ENCODE measurements around the gene USPL1.
A peak's percentile ranks its signal among the peaks of the same experiment; 100 is the strongest.

The USPL1 gene

GRCh38 chr13:30618186-30618929 is 638 bp downstream of the USPL1 start:
- Histone ChIP-seq H3K9ac (ENCODE audit: low read length) (peak overlapping the region; percentile 91), H3K9me3 (ENCODE audit: low read length) (no peaks in the 10 kb centered on the region), H3K27ac (ENCODE audit: low read depth, low read length) (peak overlapping the region; percentile 87), H3K4me1 (ENCODE audit: insufficient read depth, low read length) (peaks cover 25% of the 10 kb centered on the region), H3K4me3 (ENCODE audit: low read depth in 1 of 2, low read length in 2 of 2) (peak overlapping the region; percentile 93 to 96), H3K36me3 (ENCODE audit: insufficient read depth, low read length) (peaks cover 8% of the 10 kb centered on the region), H3K27me3 (ENCODE audit: control insufficient read depth in 1 of 2, insufficient read depth in 2 of 2, low read length in 2 of 2) (no peaks in the 10 kb centered on the region)

DNA sequence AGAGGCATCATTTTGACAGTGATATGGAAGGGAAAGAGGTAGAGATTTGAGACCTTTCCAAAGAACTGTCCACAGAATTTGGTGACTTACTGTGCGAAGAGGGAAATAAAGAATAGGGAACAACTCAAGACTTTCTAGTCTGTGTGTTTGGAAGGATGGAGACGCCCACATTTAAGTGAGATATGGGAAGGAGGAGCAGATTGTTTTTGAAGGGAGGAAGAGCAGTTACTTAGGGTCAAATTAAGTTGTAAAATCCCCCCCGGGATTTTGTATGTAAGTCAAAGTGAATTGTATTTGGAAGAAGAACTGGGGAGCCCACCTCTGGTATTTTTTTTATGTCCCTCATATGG is 1.2 kb downstream of the USPL1 start:
- peak overlapping the region; percentile 91 for H3K9ac ChIP-seq (ENCODE audit: low read length)
- H3K4me1 ChIP-seq (ENCODE audit: insufficient read depth, low read length), result peaks cover 25% of the 10 kb centered on the region
- H3K27ac ChIP-seq (ENCODE audit: low read depth, low read length), result peak overlapping the region; percentile 87
- no peaks in the 10 kb centered on the region for H3K27me3 ChIP-seq (ENCODE audit: control insufficient read depth in 1 of 2, insufficient read depth in 2 of 2, low read length in 2 of 2)
- H3K36me3 ChIP-seq (ENCODE audit: insufficient read depth, low read length), result peaks cover 13% of the 10 kb centered on the region
- H3K9me3 ChIP-seq (ENCODE audit: low read length), result no peaks in the 10 kb centered on the region
- H3K4me3 ChIP-seq (ENCODE audit: low read depth in 1 of 2, low read length in 2 of 2), result peak overlapping the region; percentile 93 to 96

DNA sequence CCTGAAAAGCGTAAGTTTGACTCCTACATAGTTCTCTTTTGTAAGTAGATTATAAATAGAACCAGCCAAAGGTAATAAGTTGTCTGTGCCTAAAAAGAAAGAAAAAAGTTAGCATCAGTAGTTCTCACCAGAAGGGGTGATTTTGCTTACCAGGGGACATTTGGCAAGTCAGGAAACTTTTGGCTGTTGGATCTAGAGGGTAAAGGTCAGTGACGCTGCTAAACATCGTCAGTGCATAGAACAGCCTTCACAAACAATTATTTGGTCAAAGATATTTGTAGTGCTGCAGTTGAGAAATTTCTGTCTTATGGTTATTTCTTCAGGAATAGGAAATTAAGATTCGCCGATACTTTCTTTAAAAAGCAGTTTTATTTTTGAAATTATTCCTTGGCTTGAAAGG is 2.0 kb downstream of the USPL1 start:
- no peak overlapping the region for H3K9ac ChIP-seq (ENCODE audit: low read length)
- peak overlapping the region in 1 of 2 donors; percentile 93 for H3K4me3 ChIP-seq (ENCODE audit: low read depth in 1 of 2, low read length in 2 of 2)
- peaks cover 22% of the 10 kb centered on the region for H3K36me3 ChIP-seq (ENCODE audit: insufficient read depth, low read length)
- H3K4me1 ChIP-seq (ENCODE audit: insufficient read depth, low read length), result peaks cover 25% of the 10 kb centered on the region
- H3K9me3 ChIP-seq (ENCODE audit: low read length), result no peaks in the 10 kb centered on the region
- H3K27ac ChIP-seq (ENCODE audit: low read depth, low read length), result no peak overlapping the region
- H3K27me3 ChIP-seq (ENCODE audit: control insufficient read depth in 1 of 2, insufficient read depth in 2 of 2, low read length in 2 of 2), result no peaks in the 10 kb centered on the region

GRCh38 chr13:30620941-30621340 is 3.2 kb downstream of the USPL1 start:
- Histone ChIP-seq H3K27ac (ENCODE audit: low read depth, low read length) (no peak overlapping the region), H3K9me3 (ENCODE audit: low read length) (no peaks in the 10 kb centered on the region), H3K27me3 (ENCODE audit: control insufficient read depth in 1 of 2, insufficient read depth in 2 of 2, low read length in 2 of 2) (no peaks in the 10 kb centered on the region), H3K4me1 (ENCODE audit: insufficient read depth, low read length) (peaks cover 18% of the 10 kb centered on the region), H3K36me3 (ENCODE audit: insufficient read depth, low read length) (peaks cover 25% of the 10 kb centered on the region), H3K9ac (ENCODE audit: low read length) (no peak overlapping the region), H3K4me3 (ENCODE audit: low read depth in 1 of 2, low read length in 2 of 2) (no peak overlapping the region)

GRCh38 chr13:30622551-30622950 is 4.8 kb downstream of the USPL1 start:
- Histone ChIP-seq H3K27me3 (ENCODE audit: control insufficient read depth in 1 of 2, insufficient read depth in 2 of 2, low read length in 2 of 2) (no peaks in the 10 kb centered on the region), H3K4me1 (ENCODE audit: insufficient read depth, low read length) (peaks cover 18% of the 10 kb centered on the region), H3K36me3 (ENCODE audit: insufficient read depth, low read length) (peaks cover 25% of the 10 kb centered on the region), H3K9ac (ENCODE audit: low read length) (no peak overlapping the region), H3K9me3 (ENCODE audit: low read length) (no peaks in the 10 kb centered on the region), H3K4me3 (ENCODE audit: low read depth in 1 of 2, low read length in 2 of 2) (no peak overlapping the region), H3K27ac (ENCODE audit: low read depth, low read length) (no peak overlapping the region)

- peaks cover 18% of the 10 kb centered on the region for H3K4me1 ChIP-seq (ENCODE audit: insufficient read depth, low read length)
- H3K27ac ChIP-seq (ENCODE audit: low read depth, low read length), result no peak overlapping the region
- H3K27me3 ChIP-seq (ENCODE audit: control insufficient read depth in 1 of 2, insufficient read depth in 2 of 2, low read length in 2 of 2), result no peaks in the 10 kb centered on the region
- no peak overlapping the region for H3K4me3 ChIP-seq (ENCODE audit: low read depth in 1 of 2, low read length in 2 of 2)
- H3K9ac ChIP-seq (ENCODE audit: low read length), result no peak overlapping the region
- no peaks in the 10 kb centered on the region for H3K9me3 ChIP-seq (ENCODE audit: low read length)
- H3K36me3 ChIP-seq (ENCODE audit: insufficient read depth, low read length), result peaks cover 25% of the 10 kb centered on the region
These were observed 5.7 kb downstream of the USPL1 start for GRCh38 chr13:30623392-30623791.

GRCh38 chr13:30624630-30625029 is 6.9 kb downstream of the USPL1 start:
- Histone ChIP-seq H3K27me3 (ENCODE audit: control insufficient read depth in 1 of 2, insufficient read depth in 2 of 2, low read length in 2 of 2) (no peaks in the 10 kb centered on the region), H3K9me3 (ENCODE audit: low read length) (no peaks in the 10 kb centered on the region), H3K27ac (ENCODE audit: low read depth, low read length) (no peak overlapping the region), H3K36me3 (ENCODE audit: insufficient read depth, low read length) (peaks cover 25% of the 10 kb centered on the region), H3K4me3 (ENCODE audit: low read depth in 1 of 2, low read length in 2 of 2) (no peak overlapping the region), H3K9ac (ENCODE audit: low read length) (no peak overlapping the region), H3K4me1 (ENCODE audit: insufficient read depth, low read length) (peaks cover 9% of the 10 kb centered on the region)

- peaks cover 13% of the 10 kb centered on the region for H3K36me3 ChIP-seq (ENCODE audit: insufficient read depth, low read length)
- no peaks in the 10 kb centered on the region for H3K27me3 ChIP-seq (ENCODE audit: control insufficient read depth in 1 of 2, insufficient read depth in 2 of 2, low read length in 2 of 2)
- H3K4me1 ChIP-seq (ENCODE audit: insufficient read depth, low read length), result no peaks in the 10 kb centered on the region
- H3K9me3 ChIP-seq (ENCODE audit: low read length), result no peaks in the 10 kb centered on the region
- H3K9ac ChIP-seq (ENCODE audit: low read length), result no peak overlapping the region
- no peak overlapping the region for H3K27ac ChIP-seq (ENCODE audit: low read depth, low read length)
- no peak overlapping the region for H3K4me3 ChIP-seq (ENCODE audit: low read depth in 1 of 2, low read length in 2 of 2)
These were observed 11.8 kb downstream of the USPL1 start for GRCh38 chr13:30629527-30629926.

DNA sequence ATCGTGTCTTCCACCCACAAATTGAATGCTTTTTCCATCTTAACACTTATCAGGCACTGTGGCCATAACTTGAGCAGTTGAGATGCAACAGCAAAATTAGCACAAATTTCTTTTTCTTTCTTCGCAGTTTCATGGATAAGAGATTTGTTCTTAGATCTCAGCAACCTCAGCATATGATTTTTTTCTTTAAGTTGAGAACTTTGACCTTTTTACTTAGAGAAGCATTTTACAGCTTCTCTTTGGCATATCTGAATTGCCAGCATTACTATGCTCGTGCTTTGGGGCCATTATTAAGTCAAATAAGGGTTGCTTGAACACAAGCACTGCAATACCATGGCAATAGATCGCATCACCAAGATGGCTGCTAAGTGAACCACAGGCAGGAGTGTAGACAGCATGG is 16.1 kb downstream of the USPL1 start:
- H3K27me3 ChIP-seq (ENCODE audit: control insufficient read depth in 1 of 2, insufficient read depth in 2 of 2, low read length in 2 of 2), result no peaks in the 10 kb centered on the region
- H3K4me1 ChIP-seq (ENCODE audit: insufficient read depth, low read length), result peaks cover 6% of the 10 kb centered on the region
- no peaks in the 10 kb centered on the region for H3K9me3 ChIP-seq (ENCODE audit: low read length)
- no peak overlapping the region for H3K9ac ChIP-seq (ENCODE audit: low read length)
- no peak overlapping the region for H3K27ac ChIP-seq (ENCODE audit: low read depth, low read length)
- H3K36me3 ChIP-seq (ENCODE audit: insufficient read depth, low read length), result peaks cover 8% of the 10 kb centered on the region
- no peak overlapping the region for H3K4me3 ChIP-seq (ENCODE audit: low read depth in 1 of 2, low read length in 2 of 2)

- H3K36me3 ChIP-seq (ENCODE audit: insufficient read depth, low read length), result peaks cover 12% of the 10 kb centered on the region
- H3K27ac ChIP-seq (ENCODE audit: low read depth, low read length), result no peak overlapping the region
- no peaks in the 10 kb centered on the region for H3K27me3 ChIP-seq (ENCODE audit: control insufficient read depth in 1 of 2, insufficient read depth in 2 of 2, low read length in 2 of 2)
- peaks cover 6% of the 10 kb centered on the region for H3K4me1 ChIP-seq (ENCODE audit: insufficient read depth, low read length)
- no peaks in the 10 kb centered on the region for H3K9me3 ChIP-seq (ENCODE audit: low read length)
- H3K4me3 ChIP-seq (ENCODE audit: low read depth in 1 of 2, low read length in 2 of 2), result no peak overlapping the region
- H3K9ac ChIP-seq (ENCODE audit: low read length), result no peak overlapping the region
These were observed 17.1 kb downstream of the USPL1 start for GRCh38 chr13:30634838-30635237.

- Histone ChIP-seq H3K9ac (ENCODE audit: low read length) (no peak overlapping the region), H3K27me3 (ENCODE audit: control insufficient read depth in 1 of 2, insufficient read depth in 2 of 2, low read length in 2 of 2) (no peaks in the 10 kb centered on the region), H3K4me1 (ENCODE audit: insufficient read depth, low read length) (peaks cover 6% of the 10 kb centered on the region), H3K36me3 (ENCODE audit: insufficient read depth, low read length) (peaks cover 31% of the 10 kb centered on the region), H3K4me3 (ENCODE audit: low read depth in 1 of 2, low read length in 2 of 2) (no peak overlapping the region), H3K27ac (ENCODE audit: low read depth, low read length) (no peak overlapping the region), H3K9me3 (ENCODE audit: low read length) (no peaks in the 10 kb centered on the region)
These were observed 20.6 kb downstream of the USPL1 start for GRCh38 chr13:30638301-30638700.

DNA sequence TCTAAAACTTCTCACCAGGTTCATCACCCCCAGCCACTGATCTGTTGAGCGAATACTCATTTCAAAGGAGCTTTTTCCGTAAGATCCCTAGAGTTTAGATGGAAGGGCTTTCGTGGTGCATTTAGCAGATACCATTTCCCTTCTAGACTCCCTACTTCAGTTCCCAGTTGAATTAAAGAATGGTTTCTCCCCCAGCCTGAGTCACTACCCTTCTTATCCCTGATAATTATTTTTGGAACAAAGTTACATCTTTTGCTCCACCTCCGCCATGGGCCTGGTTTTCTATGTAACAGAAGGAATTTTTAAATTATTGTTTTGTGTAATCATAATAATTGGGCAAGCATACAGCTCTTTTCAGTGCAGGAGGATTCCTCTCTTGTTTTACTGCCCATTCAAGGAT is 22.0 kb downstream of the USPL1 start:
- Histone ChIP-seq H3K4me3 (ENCODE audit: low read depth in 1 of 2, low read length in 2 of 2) (no peak overlapping the region), H3K27ac (ENCODE audit: low read depth, low read length) (no peak overlapping the region), H3K4me1 (ENCODE audit: insufficient read depth, low read length) (peaks cover 6% of the 10 kb centered on the region), H3K36me3 (ENCODE audit: insufficient read depth, low read length) (peaks cover 29% of the 10 kb centered on the region), H3K9me3 (ENCODE audit: low read length) (no peaks in the 10 kb centered on the region), H3K27me3 (ENCODE audit: control insufficient read depth in 1 of 2, insufficient read depth in 2 of 2, low read length in 2 of 2) (no peaks in the 10 kb centered on the region), H3K9ac (ENCODE audit: low read length) (no peak overlapping the region)

All from muscle layer of colon (tissue), 2 donors.